Lower lobe of right lung (tissue), 2 donors: ENCODE measurements around the gene TRPM8. TPM values are rescaled to one million over a fixed set of nuclear protein-coding genes. Genes with fewer than 3 reads are reported as not detected.
A peak's percentile ranks its signal among the peaks of the same experiment; 100 is the strongest.

Source experiments
- ATAC-seq, 2 donors: fragments of 200-7000 bp; cut with Tn5 transposase; one replicate each; pipeline ENCODE4 v1.9.1; 2020 to 2022; ENCODE audit warnings: mild to moderate bottlenecking in 2 of 2, moderate library complexity in 2 of 2
- DNase-seq: peaks from one replicate; pipeline ENCODE4 v3.0.0-alpha.2; 2020
- H3K27ac ChIP-seq: fragments of 200-600 bp; one replicate; pipeline ENCODE4 v1.8.0; 2022
- H3K27me3 ChIP-seq: fragments of 200-600 bp; one replicate; pipeline ENCODE4 v1.8.0; 2022; ENCODE audit warnings: low read depth
- H3K36me3 ChIP-seq: fragments of 200-600 bp; one replicate; pipeline ENCODE4 v1.8.0; 2022; ENCODE audit warnings: mild to moderate bottlenecking
- H3K4me1 ChIP-seq: fragments of 200-600 bp; one replicate; pipeline ENCODE4 v1.8.0; 2022
- H3K4me3 ChIP-seq: fragments of 200-600 bp; one replicate; pipeline ENCODE4 v1.8.0; 2022; ENCODE audit warnings: mild to moderate bottlenecking
- H3K9me3 ChIP-seq: fragments of 200-600 bp; one replicate; pipeline ENCODE4 v1.8.0; 2022
- CTCF ChIP-seq: fragments of 200-600 bp; IDR thresholded peaks from one replicate; pipeline ENCODE4 v1.8.0; 2022; ENCODE audit warnings: antibody characterized with exemption, mild to moderate bottlenecking
- intact Hi-C: fragments of 100-400 bp; cut with DNase I; formaldehyde crosslinking; loops from one replicate; pipeline ENCODE4 v1.11.0; 2022
- total RNA-seq: library from RNA; stranded (reverse); fragmentation: NEBNext Ultra II Directional; extraction: Animal tissue kit (Norgen Biotek cat#: 25700); gene quantifications from one replicate; pipeline ENCODE4 v1.2.1, GENCODE V29; 2021
- donor health status: DM: no; HTN: yes; CAD: no; lungs with severe emphysema.

The TRPM8 gene
- total RNA-seq, 1 donor from 2014 or later, result not detected

DNA sequence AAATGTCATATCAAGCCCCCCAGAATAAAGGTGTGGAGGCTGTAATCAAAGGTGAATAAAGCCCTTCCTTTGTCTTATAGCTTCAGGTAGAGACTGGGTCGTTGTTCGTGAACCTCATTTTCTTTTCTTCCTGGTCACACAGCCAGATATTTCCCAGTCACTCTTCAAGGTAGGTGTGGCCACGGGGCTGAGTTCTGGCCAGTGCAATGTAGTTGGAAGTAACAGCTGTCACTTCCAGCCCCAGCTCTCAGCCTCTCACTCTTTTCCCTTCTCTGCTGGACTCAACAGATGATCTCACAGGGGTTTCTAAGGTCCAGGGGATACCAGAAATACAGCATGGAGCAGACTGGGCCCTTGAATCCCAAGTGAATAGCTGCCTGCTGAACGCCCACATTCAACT, 15.8 kb upstream of the TRPM8 start:
- intact Hi-C loops, result no loop called here
- no peak overlapping the region for H3K27ac ChIP-seq
- no peaks in the 10 kb centered on the region for H3K9me3 ChIP-seq
- H3K36me3 ChIP-seq, result no peaks in the 10 kb centered on the region
- no peak for TF ChIP-seq CTCF
- DNase-seq (no peak), ATAC-seq (peak; percentile 67 to 69)
- no peaks in the 10 kb centered on the region for H3K27me3 ChIP-seq
- H3K4me3 ChIP-seq, result no peak overlapping the region
- no peaks in the 10 kb centered on the region for H3K4me1 ChIP-seq

DNA sequence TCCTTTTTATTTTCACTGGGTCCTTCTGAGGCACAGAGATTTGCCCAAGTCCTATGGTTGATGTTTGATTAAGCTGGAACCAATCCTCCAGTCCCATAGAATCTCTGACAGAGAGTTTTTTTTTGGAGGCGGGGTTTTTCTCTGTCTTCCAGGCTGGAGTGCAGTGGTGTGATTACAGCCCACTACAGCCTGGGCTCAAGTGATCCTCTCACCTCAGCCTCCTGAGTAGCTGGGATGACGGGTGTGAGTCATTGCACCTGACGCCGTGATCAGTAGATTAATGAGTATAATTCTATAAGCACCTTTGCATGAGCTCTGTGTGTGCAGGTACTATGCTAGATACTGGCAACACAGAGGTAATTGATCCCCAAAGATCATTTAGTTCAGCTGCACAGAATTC, 15.3 kb upstream of the TRPM8 start:
- DNase-seq (no peak), ATAC-seq (peak; percentile 65 to 67)
- Histone ChIP-seq H3K4me1 (no peaks in the 10 kb centered on the region), H3K27ac (no peak overlapping the region), H3K27me3 (no peaks in the 10 kb centered on the region), H3K4me3 (no peak overlapping the region), H3K36me3 (no peaks in the 10 kb centered on the region), H3K9me3 (no peaks in the 10 kb centered on the region)
- TF ChIP-seq CTCF, result no peak
- intact Hi-C loops, result no loop called here

- ATAC-seq (no peak), DNase-seq (no peak)
- no peak overlapping the region for H3K4me3 ChIP-seq
- H3K36me3 ChIP-seq, result no peaks in the 10 kb centered on the region
- no peaks in the 10 kb centered on the region for H3K4me1 ChIP-seq
- intact Hi-C loops, result no loop called here
- no peaks in the 10 kb centered on the region for H3K9me3 ChIP-seq
- H3K27ac ChIP-seq, result no peak overlapping the region
- no peak for TF ChIP-seq CTCF
- H3K27me3 ChIP-seq, result no peaks in the 10 kb centered on the region
Measured at GRCh38 chr2:233905945-233906344, 11.2 kb upstream of the TRPM8 start.

GRCh38 chr2:233907627-233908026, 9.5 kb upstream of the TRPM8 start:
- no peak for TF ChIP-seq CTCF
- DNase-seq (no peak), ATAC-seq (no peak)
- intact Hi-C loops, result no loop called here
- Histone ChIP-seq H3K36me3 (no peaks in the 10 kb centered on the region), H3K4me3 (no peak overlapping the region), H3K9me3 (no peaks in the 10 kb centered on the region), H3K27me3 (no peaks in the 10 kb centered on the region), H3K27ac (no peak overlapping the region), H3K4me1 (no peaks in the 10 kb centered on the region)

DNA sequence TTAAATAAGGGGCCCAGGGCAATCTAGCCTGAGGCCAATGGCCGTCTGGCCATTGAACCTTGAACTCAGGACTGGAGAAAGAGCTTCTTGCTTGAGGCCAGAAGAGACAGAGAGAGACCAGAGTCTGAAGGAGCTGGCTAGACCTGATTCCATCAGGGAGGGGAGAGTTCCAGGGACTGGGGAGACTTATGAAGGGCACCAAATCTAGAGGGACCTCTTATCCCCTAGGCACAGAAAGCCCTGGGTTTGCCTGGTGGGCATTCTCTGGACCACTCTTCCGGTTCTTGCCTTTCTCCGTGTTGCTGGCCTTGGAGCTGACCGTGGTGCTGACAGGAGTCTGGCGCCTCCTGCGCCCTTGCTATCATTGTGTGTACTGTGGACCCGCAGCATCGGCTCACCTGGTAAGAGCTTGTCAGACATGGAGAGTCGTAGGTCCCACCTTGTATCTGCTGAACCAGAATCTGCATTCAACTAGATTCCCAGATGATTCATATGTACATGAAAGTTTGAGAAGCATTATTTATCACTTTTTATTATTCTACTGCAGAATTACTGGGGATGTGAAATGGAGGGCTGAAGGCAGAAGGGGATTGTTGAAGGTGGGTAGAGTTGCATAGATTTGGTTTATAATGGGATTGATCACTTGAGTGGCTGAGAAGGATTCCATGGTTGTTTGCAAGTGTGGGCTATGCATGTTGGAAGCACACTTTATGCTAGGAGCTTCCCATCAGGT, 4.3 kb upstream of the TRPM8 start:
- Histone ChIP-seq H3K9me3 (no peaks in the 10 kb centered on the region), H3K27me3 (no peaks in the 10 kb centered on the region), H3K36me3 (no peaks in the 10 kb centered on the region), H3K4me1 (no peaks in the 10 kb centered on the region), H3K4me3 (no peak overlapping the region), H3K27ac (no peak overlapping the region)
- DNase-seq (no peak), ATAC-seq (no peak)
- TF ChIP-seq CTCF, result no peak
- intact Hi-C loops, result no loop called here
